GM19025 (cell line): ENCODE measurements around the gene LHX2.

Experiments
- ATAC-seq: cut with Tn5 transposase; IDR thresholded peaks from one replicate; pipeline ENCODE4 v1.9.1; 2021; ENCODE audit warnings: mild to moderate bottlenecking, low read depth, moderate library complexity; ENCODE audit not compliant: unreplicated experiment

Gene LHX2

DNA sequence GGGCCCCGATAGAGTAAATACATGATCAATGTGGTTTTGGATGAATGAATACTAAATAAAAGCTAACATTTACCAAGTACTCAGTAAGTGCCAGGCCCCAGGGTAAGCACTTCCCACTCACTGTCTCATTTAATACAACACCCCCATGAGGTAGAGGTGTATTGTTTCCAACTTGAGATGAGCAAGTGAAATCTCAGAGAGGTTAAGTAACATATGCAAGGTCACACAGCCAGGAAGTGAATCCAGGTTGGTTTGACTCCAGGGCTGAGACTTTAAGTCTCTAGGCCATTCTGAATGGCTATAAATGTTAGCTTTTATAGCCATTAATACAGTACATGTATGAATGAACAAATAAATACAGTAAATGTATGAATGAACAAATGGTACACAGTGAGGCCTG, 39.4 kb downstream of the LHX2 start:
- no peak for ATAC-seq

DNA sequence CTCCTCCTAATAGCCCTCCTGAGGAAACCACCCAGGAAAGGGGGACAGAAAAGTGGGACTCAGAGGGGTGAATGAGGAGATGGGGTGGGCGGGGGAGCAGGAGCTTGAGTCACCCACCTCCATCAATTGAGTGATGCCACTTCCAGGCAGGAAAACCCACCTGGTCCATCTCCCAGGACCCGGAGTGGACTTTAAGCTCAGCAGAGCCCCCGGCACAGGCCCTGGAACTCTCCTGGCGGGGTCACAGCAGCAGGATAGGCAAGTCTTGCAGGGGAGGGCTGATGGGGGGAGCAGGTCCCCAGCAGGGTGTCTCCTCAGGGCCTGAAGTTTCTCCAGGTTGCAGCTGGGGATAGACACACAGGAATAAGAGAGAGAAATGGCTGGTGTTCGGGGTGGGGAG, 40.8 kb downstream of the LHX2 start:
- no peak for ATAC-seq

- ATAC-seq, result peak; percentile 93
These were observed 43.1 kb downstream of the LHX2 start for GRCh38 chr9:124054582-124055227.

- no peak for ATAC-seq
These were observed 49.5 kb downstream of the LHX2 start for GRCh38 chr9:124060844-124061605.

GRCh38 chr9:124062172-124062571, 50.6 kb downstream of the LHX2 start:
- ATAC-seq, result no peak

DNA sequence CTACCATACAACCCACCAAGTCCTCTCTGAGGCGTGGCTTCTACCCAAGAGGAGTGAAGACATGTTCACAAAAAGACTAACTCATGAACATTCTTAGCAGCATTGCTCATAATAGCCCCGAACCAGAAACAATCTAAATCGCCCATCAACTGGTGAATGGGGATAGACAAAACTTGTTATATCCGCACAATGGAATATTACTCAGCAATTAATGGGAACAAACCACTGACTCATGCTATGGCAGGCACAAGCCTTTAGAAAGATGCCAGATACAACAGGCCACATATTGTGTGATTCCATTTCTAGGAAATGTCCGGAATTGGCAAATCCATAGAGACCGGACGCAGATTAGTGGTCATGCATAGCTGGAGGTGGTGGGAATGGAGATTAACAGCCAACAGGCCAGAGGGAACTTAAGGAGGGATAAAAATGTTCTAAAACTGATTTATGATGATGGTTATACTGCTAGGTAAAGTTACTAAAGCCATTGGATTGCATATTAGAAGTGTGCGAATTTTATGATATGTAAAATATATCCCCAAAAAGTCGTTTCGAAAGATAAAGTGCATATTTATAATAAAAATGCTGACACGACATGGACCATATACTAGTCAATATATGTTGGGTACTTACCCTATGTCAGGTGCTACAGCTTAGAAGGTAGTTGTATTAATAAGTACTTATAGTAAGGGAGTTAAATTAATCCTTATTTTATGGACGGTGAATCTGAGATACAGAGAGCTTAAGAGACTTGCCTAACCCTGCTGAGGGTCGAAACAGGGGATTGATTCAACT, 55.4 kb downstream of the LHX2 start:
- no peak for ATAC-seq

- ATAC-seq, result no peak
These were observed 56.7 kb downstream of the LHX2 start for GRCh38 chr9:124068251-124068650.

GRCh38 chr9:124074746-124075145, 63.2 kb downstream of the LHX2 start:
- no peak for ATAC-seq

- ATAC-seq, result no peak
These were observed 64.2 kb downstream of the LHX2 start for GRCh38 chr9:124075761-124076160.

GRCh38 chr9:124077915-124078572, 66.5 kb downstream of the LHX2 start:
- no peak for ATAC-seq

DNA sequence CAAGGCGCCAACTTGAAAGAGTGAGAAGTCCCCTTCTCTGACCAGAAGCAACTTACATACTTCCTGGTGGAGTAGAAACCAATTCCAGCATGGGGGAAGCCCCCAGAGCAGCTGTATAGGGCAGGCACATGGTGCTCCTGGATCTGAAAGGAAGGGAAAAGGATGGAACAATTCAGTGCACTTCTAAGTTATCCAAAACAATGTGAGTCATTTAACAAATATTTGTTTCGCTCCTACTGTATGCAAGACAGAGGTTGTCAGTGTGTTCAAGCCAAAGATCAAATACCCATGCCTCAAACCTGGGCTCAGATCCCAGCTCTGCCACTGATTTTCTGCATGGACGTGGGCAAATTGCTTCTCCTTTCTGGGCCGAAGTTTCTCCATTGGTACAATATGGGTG, 67.1 kb downstream of the LHX2 start:
- no peak for ATAC-seq

- ATAC-seq, result no peak
These were observed 67.8 kb downstream of the LHX2 start for GRCh38 chr9:124079176-124079925.

DNA sequence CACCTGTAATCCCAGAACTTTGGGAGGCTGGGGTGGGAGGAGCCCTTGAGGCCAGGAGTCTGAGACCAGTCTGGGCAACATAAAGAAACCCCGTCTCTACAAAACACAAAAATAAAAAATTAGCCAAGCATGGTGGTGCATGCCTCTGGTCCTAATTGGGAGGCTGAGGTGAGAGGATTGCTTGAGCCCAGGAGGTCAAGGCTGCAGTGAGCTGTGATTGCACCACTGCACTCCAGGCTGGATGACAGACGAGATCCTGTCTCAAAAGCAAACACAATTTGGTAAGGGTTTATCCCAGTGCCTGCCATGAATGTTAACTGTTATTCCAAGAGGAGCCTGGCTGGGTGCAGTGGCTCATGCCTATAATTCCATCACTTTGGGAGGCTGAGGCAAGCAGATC, 71.1 kb downstream of the LHX2 start:
- ATAC-seq, result no peak
